Measurements from ENCODE around the gene SHC3.
A peak's percentile ranks its signal among the peaks of the same experiment; 100 is the strongest.

Gene SHC3

DNA sequence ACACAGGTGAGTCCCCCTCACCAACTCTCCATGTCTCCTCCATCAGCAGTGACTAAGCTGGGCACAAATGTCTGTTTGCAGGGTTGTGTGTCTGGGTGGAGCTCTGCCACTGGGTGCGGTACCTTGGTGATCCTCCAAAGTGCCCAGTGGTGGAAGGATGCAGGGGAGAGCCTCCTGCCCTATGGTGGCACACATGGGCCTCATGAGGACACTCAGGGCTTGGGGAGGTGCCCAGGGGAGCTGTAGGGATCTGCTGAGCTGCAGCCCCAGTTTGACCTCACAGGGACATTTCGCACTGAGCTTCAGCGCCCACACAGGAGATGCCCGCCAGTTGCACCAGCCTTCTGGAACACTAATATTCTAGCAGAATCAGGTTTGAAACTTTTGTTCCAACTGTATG, 157.9 kb downstream of the SHC3 start:
- no peak for DNase-seq

DNA sequence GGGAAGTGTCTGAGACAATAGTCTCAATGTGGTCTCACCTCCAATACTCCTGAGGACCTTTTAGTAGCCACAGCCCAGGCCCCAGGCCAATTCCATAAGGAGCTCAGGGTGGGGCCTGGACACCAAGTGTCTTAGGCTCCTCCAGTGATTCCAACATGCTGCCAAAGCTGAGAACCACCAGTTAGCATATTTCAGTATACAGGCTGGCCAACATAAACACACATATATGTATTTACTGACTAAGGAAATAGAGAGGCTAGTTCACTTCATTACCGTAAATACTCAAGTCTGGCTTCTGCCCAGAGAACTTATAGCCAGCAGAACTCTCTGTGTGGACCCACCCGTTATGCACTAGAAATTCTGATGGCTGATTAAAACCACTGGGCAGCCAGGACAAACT, 163.3 kb downstream of the SHC3 start:
- peak; percentile 30 for DNase-seq

DNA sequence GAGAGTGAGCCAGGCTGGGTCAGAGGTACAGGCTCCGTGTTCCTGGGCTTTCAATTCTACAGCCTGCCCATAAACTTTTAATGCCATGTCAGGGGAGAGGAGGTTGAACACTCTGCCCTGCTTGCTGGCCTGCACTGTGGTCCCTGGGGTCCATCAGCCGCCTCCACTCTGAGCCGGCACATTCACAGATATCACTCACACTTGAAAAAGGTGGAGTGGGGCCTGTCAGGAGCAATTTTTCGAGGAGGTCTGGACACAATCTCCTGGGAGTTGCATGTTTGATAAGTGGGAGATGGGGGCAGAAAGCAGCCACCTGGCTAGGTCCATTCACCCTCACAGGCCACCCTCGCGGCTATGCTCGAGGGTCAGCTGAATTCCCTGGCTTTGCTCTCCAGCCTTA, 164.5 kb downstream of the SHC3 start:
- no peak for DNase-seq

DNA sequence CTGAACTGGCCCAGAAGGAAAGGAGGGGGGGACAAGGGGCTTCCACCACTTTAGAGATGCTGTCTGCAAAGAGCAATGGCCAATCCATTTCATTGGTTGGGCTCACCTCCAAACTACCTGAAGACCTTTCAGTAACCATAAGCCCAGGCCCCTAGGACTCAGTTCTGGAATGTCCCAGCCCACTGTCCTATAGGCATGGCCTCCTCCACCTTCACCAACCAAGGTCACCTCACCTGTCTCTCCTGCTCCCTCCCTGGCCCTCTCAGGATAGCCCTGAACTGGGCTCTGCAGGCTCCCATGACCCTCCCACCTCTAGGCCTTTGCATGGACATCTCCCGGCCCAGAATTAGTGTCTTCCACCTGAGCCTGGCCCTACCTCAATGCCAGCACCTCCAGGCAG, 165.0 kb downstream of the SHC3 start:
- no peak for DNase-seq

DNA sequence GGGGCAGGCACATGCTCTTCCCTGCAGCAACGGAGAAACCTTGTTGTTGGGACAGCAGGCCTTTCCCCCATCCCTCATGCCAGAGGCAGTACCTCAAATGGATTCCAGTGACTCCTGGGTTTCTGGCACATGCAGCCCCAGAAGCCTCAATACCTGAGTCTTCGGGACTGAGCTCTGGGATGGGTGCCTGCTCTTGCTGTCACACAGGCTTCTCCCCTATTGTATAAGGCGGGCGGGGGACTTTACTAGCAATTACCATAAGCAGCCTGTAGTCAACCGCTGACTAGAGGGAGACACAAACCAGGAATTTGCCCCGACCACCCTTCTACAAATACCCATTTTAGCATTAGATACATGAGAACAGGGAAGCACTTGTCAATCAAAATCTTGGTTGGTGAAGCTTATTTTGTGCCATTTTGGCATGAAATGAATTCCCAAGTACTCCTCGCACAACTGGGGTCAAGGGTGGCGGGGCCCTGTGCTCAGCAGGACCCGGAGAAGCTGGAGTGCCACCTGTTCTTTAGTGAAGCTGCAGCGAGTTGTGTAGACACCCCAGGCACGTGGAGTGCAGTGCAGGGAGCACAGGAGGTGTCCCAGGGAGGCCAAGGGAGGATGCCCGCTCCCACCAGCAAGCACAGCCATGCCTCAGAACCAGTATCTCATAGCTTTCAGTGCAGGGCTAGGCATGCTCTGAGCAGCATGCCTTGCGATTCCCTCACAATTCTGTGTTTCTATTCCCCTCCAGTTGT, 166.2 kb downstream of the SHC3 start:
- DNase-seq, result no peak

DNA sequence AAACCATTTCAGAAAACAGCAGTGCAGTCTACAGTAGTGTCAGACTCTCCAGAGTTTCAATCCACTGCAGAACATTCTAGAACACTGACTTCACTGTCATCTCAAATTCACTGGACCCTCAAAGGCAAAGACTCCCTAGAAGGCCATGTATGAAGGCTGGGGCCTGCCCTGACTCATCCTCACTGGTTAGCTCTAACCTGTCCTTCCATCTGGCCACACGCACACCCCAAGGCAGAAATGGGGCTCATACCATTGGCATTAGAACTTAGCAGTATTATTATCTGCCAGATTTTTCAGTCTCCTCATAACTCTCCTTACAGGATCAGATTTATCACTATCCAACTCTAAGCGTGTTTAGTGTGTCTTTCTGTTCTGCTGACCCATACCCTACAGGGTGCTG, 166.9 kb downstream of the SHC3 start:
- DNase-seq, result no peak

DNA sequence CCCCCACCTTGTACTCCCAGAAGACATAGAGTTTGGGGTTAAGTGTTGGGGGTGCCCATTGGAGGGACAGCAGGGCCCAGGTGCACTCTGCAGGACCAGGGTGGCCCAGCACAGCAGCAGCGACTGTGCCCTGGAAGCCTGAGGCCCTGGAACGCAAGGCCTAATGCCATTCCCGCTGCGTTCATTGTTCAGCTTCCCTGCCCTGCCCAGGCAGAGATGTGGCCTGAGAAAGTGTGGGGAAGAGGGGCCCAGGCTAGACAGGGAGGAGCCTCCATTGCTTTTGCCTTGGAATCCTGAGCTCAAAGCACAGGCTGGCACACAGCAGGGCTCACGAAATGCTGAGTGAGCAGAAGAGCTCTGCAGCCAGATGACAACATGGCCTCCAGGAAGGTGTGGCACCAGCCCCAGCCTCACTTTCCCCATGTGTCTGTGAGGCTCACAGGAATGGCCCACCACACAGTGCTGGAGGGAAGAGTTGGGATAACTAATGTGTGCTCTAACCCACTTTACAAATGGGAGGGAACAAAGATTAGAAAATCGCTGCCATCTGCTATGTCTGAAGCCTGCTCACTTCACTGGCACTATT, 168.0 kb downstream of the SHC3 start:
- DNase-seq, result no peak

DNA sequence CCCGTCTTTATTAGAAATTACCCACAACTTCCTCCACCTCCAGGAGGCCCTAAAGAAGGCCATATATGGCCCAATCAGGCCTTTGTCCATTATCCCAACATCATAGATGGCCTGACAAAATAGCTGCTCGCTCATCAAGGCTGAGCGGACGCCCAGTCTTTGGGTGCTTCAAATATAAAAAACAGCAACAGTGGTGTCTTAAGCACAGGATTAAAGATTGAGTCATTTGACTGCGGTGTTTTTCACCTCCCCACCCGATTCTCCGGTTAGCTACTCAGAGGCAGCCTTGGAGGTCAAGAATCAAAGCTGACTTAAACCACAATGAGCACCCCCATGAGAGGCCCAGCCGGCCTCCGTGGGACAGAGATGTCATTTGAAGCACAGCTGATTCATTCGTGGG, 168.6 kb downstream of the SHC3 start:
- no peak for DNase-seq

DNA sequence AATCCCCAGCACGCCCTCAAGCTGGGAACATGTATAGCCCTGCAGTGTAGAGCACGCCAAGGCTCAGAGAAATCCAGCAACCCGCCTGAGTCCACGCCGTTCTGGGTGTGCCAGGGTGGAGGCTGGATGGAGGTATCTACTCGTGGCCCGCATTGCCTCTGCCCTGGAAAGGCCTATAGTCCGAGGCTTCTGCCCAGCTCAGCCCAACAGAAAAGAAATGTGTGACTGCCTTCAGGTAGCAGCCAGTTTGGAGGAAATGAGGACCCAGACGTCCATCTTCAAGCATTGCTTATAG, 169.1 kb downstream of the SHC3 start:
- DNase-seq, result no peak

DNA sequence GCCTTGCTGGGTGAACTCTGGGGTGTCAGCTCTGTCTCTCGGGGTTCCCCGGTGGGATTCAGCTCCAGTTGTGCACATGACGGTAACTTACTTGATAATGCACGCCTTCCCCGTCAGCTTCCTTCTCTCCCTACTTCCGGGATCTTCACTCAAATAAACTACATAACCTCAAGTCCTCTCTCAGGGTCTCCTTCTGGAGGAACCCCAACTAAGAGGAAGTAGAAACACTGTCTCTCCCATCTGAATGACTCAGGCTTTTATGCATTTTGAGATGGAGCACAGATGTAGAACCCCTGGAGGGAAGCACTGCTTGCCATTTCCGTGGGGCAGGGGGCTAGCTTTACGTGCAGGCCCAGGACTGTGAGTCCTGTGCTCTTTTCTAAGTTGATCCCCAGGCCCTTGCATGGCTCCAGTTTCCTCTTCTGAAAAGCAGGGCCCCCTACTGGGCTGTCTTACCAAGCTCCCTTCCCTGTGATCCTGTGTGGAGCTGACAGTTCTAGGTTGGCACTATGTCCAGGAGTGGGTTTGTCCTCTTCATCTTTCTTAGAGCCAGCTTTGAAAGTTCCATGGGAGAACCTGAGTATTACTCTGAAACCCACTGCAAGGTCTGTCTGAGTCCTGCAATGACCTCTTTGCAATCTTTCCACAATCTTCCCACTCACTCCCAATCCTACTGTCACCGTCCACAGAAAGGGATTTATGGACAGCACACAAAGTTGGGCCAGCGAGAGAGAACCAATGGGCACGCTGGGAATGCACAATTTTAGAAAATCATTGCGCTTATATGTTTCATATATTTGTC, 169.7 kb downstream of the SHC3 start:
- no peak for DNase-seq

DNA sequence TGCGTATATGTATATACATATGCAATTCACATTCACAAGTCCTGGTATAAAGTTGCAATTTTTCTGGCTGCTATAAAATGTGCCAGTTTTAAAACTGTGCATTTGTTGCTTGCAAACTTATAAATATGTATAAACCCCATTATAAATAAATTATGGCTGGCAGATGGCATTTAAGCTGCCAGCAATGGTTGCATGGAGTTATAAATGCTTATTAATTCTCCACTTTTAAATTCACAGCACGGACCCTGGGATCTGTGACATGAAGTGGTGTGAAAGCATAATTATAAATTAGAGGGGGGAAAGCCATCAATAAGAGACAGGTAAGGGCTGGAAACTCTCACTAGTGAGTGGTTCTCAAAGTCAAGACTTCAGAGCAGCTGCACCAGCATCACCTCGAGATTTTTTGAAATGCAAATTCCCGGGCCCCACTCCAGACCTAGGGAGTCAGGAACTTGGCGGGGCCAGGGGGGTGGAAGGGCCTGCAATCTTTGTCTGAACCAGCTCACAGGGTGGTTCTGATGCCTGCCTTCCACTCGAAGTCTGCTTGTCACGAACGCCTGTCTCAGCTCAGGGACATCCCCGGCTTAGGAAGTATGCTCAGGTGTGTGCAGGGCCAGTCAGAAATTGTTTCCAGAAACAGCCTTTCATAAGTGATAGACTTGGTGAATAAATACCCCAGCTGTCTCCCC, 170.4 kb downstream of the SHC3 start:
- DNase-seq, result no peak

DNA sequence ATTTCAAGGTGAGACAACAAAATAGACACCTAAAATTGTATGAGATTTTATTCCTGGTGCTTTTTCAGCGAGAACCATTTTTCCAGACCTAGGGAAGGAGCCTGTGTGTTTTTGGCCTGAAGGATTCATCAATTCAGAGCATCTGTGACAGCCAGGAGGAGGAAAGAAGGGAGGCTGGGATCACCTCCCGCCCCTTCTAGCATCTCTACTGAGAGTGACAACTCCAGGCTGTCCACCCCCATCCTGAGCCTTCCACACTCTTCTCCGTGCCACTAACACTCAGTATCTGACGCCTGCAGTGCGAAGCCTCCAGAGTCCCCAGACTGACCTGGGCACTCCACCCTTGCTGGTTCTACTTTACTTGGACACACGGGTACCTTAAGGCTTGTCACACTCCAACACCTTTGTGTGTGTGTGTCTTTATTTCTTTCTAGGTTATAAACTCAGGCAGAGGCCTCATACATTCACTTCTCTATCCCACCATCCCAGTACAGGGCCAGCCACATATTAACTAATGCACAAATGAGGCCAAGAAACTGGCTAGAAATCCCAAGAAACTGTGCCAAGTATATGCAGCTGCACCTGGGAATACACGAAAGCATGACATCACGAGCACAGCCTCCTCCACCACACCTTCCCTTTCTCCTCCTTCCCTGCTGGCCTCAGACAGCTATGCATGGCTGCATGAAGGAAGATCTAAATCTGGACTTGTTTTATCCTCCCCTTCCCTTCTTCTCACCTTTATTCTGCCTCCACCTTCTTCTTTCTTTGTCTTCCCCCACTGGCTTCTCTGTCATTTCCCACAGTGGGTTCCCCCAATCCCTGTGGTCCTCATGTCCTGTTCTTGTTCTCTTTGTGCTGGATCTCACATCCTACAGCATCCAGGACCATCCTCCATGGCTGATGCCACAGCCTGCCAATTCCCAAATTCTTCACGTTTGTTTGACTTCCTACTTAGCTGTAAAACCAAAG, 171.3 kb downstream of the SHC3 start:
- DNase-seq, result no peak

DNA sequence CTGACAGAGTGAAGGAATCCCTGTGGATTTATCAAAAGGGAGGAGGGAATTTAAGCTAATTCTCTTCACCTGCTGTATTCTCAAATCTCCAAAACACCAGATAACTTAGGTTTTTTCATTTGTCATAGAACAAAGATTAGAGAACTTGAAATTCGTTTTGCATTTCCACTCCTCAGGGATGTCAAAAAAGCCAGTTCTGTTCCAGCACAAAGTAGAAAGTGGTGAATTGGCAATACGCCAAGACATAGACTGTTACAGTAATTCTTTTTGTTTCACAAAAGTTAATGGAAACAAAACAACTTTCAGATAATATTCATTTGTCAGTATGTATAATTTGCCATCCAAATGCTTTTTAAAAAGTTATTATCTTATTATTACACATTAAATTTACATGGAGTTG, 172.4 kb downstream of the SHC3 start:
- DNase-seq, result no peak

DNA sequence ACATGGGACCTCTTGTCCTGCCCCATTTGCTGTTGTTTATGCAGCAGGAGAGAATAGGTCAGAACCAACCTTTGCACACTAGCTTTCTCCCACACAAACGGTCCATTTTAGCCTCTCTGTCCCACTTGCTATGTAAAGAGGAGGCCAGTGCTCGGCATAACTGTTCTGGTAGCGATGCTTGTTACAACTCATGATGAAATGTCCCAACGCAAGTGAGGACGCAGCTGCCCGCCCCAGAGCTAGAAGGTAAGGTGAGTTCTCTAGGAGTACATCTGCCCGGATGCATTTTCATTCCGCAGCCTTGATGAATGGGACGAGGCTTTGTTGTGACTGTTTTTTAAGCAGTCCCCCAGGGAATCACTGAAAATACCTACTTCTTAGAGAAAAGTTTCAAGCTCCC, 173.3 kb downstream of the SHC3 start:
- DNase-seq, result no peak

DNA sequence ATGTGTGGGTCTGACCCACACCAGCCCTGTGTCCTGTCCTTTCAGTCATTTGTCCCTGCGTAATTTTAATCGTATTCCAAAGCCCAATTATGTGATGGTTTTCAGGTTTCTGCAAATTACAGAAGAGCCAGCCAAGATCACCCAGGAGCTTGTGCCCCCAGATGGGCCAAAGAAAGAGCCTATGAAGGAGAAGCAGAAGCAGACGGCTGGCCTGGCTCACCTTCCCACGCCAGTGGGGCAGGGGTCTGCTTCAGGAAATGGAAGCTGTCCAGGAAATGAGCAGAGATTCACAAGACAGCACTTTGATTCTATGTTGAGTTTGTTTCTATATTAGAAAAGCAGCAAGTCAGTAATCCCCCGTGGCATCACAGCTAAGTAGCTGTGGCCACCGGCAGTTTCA, 175.6 kb downstream of the SHC3 start:
- no peak for DNase-seq

DNA sequence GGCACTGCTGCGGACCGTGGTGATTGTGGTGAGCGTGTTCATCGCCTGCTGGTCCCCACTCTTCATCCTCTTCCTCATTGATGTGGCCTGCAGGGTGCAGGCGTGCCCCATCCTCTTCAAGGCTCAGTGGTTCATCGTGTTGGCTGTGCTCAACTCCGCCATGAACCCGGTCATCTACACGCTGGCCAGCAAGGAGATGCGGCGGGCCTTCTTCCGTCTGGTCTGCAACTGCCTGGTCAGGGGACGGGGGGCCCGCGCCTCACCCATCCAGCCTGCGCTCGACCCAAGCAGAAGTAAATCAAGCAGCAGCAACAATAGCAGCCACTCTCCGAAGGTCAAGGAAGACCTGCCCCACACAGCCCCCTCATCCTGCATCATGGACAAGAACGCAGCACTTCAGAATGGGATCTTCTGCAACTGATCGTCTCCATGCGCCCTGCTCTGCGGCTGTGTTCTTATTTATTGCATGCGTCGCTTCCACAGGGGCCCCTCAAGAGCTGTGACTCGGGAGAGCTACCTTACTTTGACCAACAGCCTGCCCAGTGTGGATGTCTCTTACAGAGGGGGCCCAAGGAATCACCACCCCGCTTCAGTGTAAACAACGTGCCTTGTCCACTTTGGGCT, 176.6 kb downstream of the SHC3 start:
- DNase-seq, result no peak

DNA sequence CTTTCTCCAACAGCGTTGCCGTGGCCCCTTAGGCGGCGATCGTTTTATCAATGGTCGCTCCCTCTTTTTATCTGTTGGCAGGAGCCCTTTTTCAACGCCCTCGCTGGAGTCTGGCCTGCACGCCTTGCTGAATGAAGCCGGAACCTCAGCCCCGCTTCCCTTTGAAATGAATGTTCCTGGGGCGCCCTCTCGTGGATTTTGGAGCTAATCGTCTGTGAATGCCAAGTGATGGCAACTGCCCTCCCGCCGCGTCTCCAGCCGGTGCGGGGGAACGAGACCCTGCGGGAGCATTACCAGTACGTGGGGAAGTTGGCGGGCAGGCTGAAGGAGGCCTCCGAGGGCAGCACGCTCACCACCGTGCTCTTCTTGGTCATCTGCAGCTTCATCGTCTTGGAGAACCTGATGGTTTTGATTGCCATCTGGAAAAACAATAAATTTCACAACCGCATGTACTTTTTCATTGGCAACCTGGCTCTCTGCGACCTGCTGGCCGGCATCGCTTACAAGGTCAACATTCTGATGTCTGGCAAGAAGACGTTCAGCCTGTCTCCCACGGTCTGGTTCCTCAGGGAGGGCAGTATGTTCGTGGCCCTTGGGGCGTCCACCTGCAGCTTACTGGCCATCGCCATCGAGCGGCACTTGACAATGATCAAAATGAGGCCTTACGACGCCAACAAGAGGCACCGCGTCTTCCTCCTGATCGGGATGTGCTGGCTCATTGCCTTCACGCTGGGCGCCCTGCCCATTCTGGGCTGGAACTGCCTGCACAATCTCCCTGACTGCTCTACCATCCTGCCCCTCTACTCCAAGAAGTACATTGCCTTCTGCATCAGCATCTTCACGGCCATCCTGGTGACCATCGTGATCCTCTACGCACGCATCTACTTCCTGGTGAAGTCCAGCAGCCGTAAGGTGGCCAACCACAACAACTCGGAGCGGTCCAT, 177.4 kb downstream of the SHC3 start:
- peak; percentile 81 for DNase-seq

DNA sequence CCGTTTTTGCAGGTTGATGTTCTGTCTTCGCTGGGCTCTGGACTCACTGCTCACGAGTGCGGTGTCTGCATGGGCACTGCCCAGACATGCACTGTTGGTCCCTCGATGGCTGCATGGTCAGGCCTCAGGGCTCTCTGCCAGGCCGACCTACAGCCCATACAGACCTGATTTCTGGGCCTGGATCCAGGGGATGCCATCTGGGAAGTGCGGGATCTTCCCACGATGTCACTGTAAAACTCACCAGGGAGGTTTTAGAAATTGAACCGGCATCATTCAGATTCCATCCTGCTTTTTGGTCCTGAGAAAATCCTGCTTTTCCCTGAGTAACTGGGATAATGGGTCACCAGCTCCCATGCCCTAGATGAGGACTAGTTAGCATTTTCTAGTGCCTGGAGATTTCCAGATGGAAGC, 178.2 kb downstream of the SHC3 start:
- DNase-seq, result no peak

DNA sequence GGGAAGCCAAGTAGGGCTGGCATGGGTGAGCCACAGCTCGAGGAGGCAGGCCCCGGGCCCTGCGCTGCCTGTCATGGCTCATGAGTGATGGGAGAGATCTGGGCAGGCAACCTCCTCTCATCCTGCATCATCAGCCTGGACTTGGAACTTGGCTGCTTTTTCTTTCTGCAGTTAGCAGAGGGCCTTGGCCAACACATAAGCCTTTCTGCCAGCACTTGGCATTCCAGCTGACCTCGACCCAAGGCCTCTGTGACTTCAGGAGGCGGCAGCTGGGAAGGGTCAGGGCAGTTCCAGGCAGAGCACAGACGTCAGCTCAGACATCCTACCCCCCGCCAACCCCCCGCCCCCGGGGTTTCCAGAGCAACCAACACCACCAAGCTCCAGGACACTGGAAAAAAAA, 179.7 kb downstream of the SHC3 start:
- DNase-seq, result peak; percentile 12

DNA sequence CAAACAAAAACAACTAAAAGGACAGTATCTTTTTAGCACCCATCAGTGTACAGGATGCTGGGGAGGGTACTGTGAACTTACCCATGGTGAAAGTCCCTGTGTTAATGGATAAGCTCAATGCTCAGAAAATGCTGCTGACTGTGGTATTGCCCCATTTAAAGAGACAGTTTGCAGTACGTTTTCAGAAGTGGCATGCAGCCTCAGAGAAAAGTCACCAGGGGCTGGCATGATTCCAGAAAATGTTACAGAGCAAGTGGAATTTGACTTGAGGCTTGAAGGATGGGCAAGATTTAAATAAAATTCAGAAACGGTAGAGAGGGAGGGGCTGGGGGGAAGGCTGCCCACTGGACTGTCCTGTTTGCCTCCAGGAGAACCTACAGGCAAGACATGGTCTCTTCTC, 180.1 kb downstream of the SHC3 start:
- peak; percentile 15 for DNase-seq

DNA sequence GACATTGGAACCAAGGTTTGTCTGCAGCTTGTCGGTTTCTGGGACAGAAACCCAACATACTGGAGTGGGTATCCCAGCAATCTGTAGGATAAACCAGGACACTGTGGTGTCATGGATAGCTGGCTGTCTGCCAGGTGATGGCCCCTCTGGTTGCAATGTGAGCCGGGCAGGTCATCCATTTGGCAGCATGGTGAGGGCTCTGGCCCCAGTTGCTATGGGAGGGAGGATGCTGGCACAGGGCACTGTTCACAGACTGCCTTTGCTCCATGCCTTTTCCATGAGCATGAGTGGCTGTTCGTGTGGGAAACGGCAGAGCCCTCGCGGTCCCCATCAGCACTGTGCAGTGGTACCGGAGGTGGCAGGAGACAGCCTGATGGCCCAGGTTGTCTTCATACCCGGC, 181.0 kb downstream of the SHC3 start:
- no peak for DNase-seq

All from fibroblast of skin of right biceps (primary cell).